WTC11 (cell line): ENCODE data around the gene RHBDD1. TPM values are rescaled to one million over a fixed set of nuclear protein-coding genes. Genes with fewer than 3 reads are reported as not detected.
A peak's percentile ranks its signal among the peaks of the same experiment; 100 is the strongest.

ENCODE experiments used
- ATAC-seq: fragments of 200-7000 bp; cut with Tn5 transposase; 2 replicates; pipeline ENCODE4 v1.10.0; 2021; ENCODE audit warnings: mild to moderate bottlenecking, moderate library complexity
- CTCF ChIA-PET: fragments of 300-600 bp; sonication (Branson Sonifier 250); formaldehyde crosslinking; loops from one replicate; lab custom pipeline; 2021; ENCODE audit warnings: antibody characterized with exemption; lab: Charles Lee
- POLR2A ChIA-PET: fragments of 350-600 bp; sonication (Branson Sonifier 250); formaldehyde crosslinking; loops from one replicate; lab custom pipeline; 2021; ENCODE audit warnings: antibody characterized with exemption; lab: Charles Lee
- DNase-seq: peaks from one replicate; pipeline ENCODE4 v3.0.0; 2021; ENCODE audit warnings: low spot score
- H3K27ac Mint-ChIP-seq: 2 replicates; pipeline ENCODE4 v1.8.0; 2021; ENCODE audit warnings: mixed read lengths
- H3K27me3 Mint-ChIP-seq: 2 replicates; pipeline ENCODE4 v1.8.0; 2021; ENCODE audit warnings: low read depth, mild to moderate bottlenecking, moderate library complexity, mixed read lengths
- H3K36me3 Mint-ChIP-seq: 2 replicates; pipeline ENCODE4 v1.8.0; 2021; ENCODE audit warnings: mixed read lengths
- H3K4me1 Mint-ChIP-seq: 2 replicates; pipeline ENCODE4 v1.8.0; 2022; ENCODE audit warnings: mixed read lengths
- H3K4me3 Mint-ChIP-seq: 2 replicates; pipeline ENCODE4 v1.8.0; 2021; ENCODE audit warnings: mild to moderate bottlenecking, moderate library complexity, mixed read lengths
- H3K9me3 Mint-ChIP-seq: 2 replicates; pipeline ENCODE4 v1.8.0; 2021; ENCODE audit warnings: mixed read lengths
- ATF2 ChIP-seq: sonication (generic); formaldehyde crosslinking; IDR thresholded peaks from 2 replicates; pipeline ENCODE4 v1.8.1; 2022; ENCODE audit warnings: low read depth, missing genetic modification reagents, borderline replicate concordance
- CREB1 ChIP-seq: sonication (generic); formaldehyde crosslinking; IDR thresholded peaks from 2 replicates; pipeline ENCODE4 v1.8.0; 2023; ENCODE audit warnings: mild to moderate bottlenecking, missing genetic modification reagents
- E2F4 ChIP-seq: sonication (generic); formaldehyde crosslinking; IDR thresholded peaks from 2 replicates; pipeline ENCODE4 v1.8.1; 2022; ENCODE audit warnings: low read depth, mild to moderate bottlenecking, moderate library complexity, missing genetic modification reagents, borderline replicate concordance
- FOXJ3 ChIP-seq: sonication (generic); formaldehyde crosslinking; IDR thresholded peaks from 2 replicates; pipeline ENCODE4 v1.9.0; 2021; ENCODE audit warnings: missing genetic modification reagents, mild to moderate bottlenecking, borderline replicate concordance
- GTF2I ChIP-seq: fragments of 250-450 bp; sonication (Bioruptor Pico); conservative IDR thresholded peaks from 2 replicates; pipeline ENCODE4 v1.4.0; 2021; ENCODE audit warnings: mild to moderate bottlenecking
- HMGXB4 ChIP-seq: sonication (generic); formaldehyde crosslinking; IDR thresholded peaks from 2 replicates; pipeline ENCODE4 v1.8.1; 2023; ENCODE audit warnings: mild to moderate bottlenecking, moderate library complexity, missing genetic modification reagents
- JAZF1 ChIP-seq: fragments of 250-450 bp; sonication (Bioruptor Pico); IDR thresholded peaks from 2 replicates; pipeline ENCODE4 v1.9.0; 2021; ENCODE audit warnings: moderate library complexity, mild to moderate bottlenecking, inconsistent platforms
- MXD4 ChIP-seq: fragments of 250-450 bp; sonication (Bioruptor Pico); IDR thresholded peaks from 2 replicates; pipeline ENCODE4 v1.8.0; 2021; ENCODE audit warnings: mild to moderate bottlenecking, moderate library complexity, borderline replicate concordance
- NFATC4 ChIP-seq: fragments of 250-450 bp; sonication (Bioruptor Pico); IDR thresholded peaks from 2 replicates; pipeline ENCODE4 v1.9.0; 2021; ENCODE audit warnings: mild to moderate bottlenecking
- NFE2L1 ChIP-seq: sonication (generic); formaldehyde crosslinking; IDR thresholded peaks from 2 replicates; pipeline ENCODE4 v1.8.1; 2023; ENCODE audit warnings: missing genetic modification reagents
- NR2C2 ChIP-seq: sonication (generic); formaldehyde crosslinking; IDR thresholded peaks from 2 replicates; pipeline ENCODE4 v1.8.0; 2022; ENCODE audit warnings: mild to moderate bottlenecking, missing genetic modification reagents
- TEAD1 ChIP-seq: sonication (generic); formaldehyde crosslinking; IDR thresholded peaks from 2 replicates; pipeline ENCODE4 v1.8.0; 2022; ENCODE audit warnings: mild to moderate bottlenecking, missing genetic modification reagents
- TEAD4 ChIP-seq: sonication (generic); formaldehyde crosslinking; IDR thresholded peaks from 2 replicates; pipeline ENCODE4 v1.8.0; 2022; ENCODE audit warnings: mild to moderate bottlenecking, missing genetic modification reagents
- TP53 ChIP-seq: sonication (generic); formaldehyde crosslinking; IDR thresholded peaks from 2 replicates; pipeline ENCODE4 v1.8.1; 2023; ENCODE audit warnings: mild to moderate bottlenecking, missing genetic modification reagents
- USF1 ChIP-seq: sonication (generic); formaldehyde crosslinking; IDR thresholded peaks from 2 replicates; pipeline ENCODE4 v1.8.0; 2022; ENCODE audit warnings: mild to moderate bottlenecking, missing genetic modification reagents
- ZNF232 ChIP-seq: sonication (generic); formaldehyde crosslinking; IDR thresholded peaks from 2 replicates; pipeline ENCODE4 v1.8.0; 2022; ENCODE audit warnings: mild to moderate bottlenecking, missing genetic modification reagents
- ZNF416 ChIP-seq: fragments of 250-450 bp; sonication (Bioruptor Pico); IDR thresholded peaks from 2 replicates; pipeline ENCODE4 v1.9.0; 2021; ENCODE audit warnings: mild to moderate bottlenecking, inconsistent platforms
- total RNA-seq: library from RNA; stranded (reverse); gene quantifications from 3 replicates; pipeline ENCODE4 v1.2.3, GENCODE V29; 2021
- TF ChIP-seq, protein P1 (sequence below): sonication (generic); formaldehyde crosslinking; IDR thresholded peaks from 2 replicates; pipeline ENCODE4 v1.8.0; 2022; ENCODE audit warnings: missing genetic modification reagents
- TF ChIP-seq, protein P2 (sequence below): sonication (generic); formaldehyde crosslinking; IDR thresholded peaks from 2 replicates; pipeline ENCODE4 v1.8.0; 2022; ENCODE audit warnings: mild to moderate bottlenecking, missing genetic modification reagents
- TF ChIP-seq, protein P3 (sequence below): sonication (generic); formaldehyde crosslinking; IDR thresholded peaks from 2 replicates; pipeline ENCODE4 v1.8.1; 2023; ENCODE audit warnings: mild to moderate bottlenecking, missing genetic modification reagents, borderline replicate concordance

Gene RHBDD1
- total RNA-seq, 1 experiment from 2014 or later = 25.7 TPM

- Mint-ChIP-seq H3K4me1 (peaks cover 72% of the 10 kb centered on the region), H3K27me3 (no peaks in the 10 kb centered on the region), H3K4me3 (peak overlapping the region; percentile 75), H3K9me3 (no peaks in the 10 kb centered on the region), H3K36me3 (peaks cover 16% of the 10 kb centered on the region), H3K27ac (no peak overlapping the region)
- POLR2A ChIA-PET = interaction anchor here (0.6 kb wide), 1 partner anchor 111 kb away, joined by 4 read pairs; no protein-coding TSS in a partner anchor
- CTCF ChIA-PET = no interaction called here
- no peak for DNase-seq
- TF ChIP-seq FOXJ3 (CRISPR knock-in tag) = no peak
- TF ChIP-seq, all 79 proteins: peak for 0
- no peak for ATAC-seq
Measured at GRCh38 chr2:226794196-226794661, 41.6 kb upstream of the RHBDD1 start.

- POLR2A ChIA-PET = interaction anchor here (0.6 kb wide), 1 partner anchor 112 kb away, joined by 4 read pairs; no protein-coding TSS in a partner anchor
- Mint-ChIP-seq H3K27ac (peak overlapping the region; percentile 72), H3K4me1 (peaks cover 66% of the 10 kb centered on the region), H3K36me3 (peaks cover 16% of the 10 kb centered on the region), H3K4me3 (peak overlapping the region; percentile 75), H3K27me3 (no peaks in the 10 kb centered on the region), H3K9me3 (no peaks in the 10 kb centered on the region)
- DNase-seq (no peak), ATAC-seq (no peak)
- CTCF ChIA-PET = interaction anchor here (0.8 to 1.5 kb wide), 2 partner anchors 40 to 1126 kb away, joined by 3 to 5 read pairs; no protein-coding TSS in a partner anchor
- TF ChIP-seq MXD4 = no peak
- TF ChIP-seq, protein P1, sequence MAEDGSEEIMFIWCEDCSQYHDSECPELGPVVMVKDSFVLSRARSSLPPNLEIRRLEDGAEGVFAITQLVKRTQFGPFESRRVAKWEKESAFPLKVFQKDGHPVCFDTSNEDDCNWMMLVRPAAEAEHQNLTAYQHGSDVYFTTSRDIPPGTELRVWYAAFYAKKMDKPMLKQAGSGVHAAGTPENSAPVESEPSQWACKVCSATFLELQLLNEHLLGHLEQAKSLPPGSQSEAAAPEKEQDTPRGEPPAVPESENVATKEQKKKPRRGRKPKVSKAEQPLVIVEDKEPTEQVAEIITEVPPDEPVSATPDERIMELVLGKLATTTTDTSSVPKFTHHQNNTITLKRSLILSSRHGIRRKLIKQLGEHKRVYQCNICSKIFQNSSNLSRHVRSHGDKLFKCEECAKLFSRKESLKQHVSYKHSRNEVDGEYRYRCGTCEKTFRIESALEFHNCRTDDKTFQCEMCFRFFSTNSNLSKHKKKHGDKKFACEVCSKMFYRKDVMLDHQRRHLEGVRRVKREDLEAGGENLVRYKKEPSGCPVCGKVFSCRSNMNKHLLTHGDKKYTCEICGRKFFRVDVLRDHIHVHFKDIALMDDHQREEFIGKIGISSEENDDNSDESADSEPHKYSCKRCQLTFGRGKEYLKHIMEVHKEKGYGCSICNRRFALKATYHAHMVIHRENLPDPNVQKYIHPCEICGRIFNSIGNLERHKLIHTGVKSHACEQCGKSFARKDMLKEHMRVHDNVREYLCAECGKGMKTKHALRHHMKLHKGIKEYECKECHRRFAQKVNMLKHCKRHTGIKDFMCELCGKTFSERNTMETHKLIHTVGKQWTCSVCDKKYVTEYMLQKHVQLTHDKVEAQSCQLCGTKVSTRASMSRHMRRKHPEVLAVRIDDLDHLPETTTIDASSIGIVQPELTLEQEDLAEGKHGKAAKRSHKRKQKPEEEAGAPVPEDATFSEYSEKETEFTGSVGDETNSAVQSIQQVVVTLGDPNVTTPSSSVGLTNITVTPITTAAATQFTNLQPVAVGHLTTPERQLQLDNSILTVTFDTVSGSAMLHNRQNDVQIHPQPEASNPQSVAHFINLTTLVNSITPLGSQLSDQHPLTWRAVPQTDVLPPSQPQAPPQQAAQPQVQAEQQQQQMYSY (CRISPR knock-in tag) = no peak
- TF ChIP-seq JAZF1 = no peak
- no peak for TF ChIP-seq NR2C2 (CRISPR knock-in tag)
- TF ChIP-seq ZNF416 (CRISPR knock-in tag) = no peak
- TF ChIP-seq TEAD4 (CRISPR knock-in tag) = no peak
- no peak for TF ChIP-seq ZNF232 (CRISPR knock-in tag)
- TF ChIP-seq TEAD1 (CRISPR knock-in tag) = no peak
- TF ChIP-seq E2F4 (CRISPR knock-in tag) = no peak
- TF ChIP-seq, protein P2, sequence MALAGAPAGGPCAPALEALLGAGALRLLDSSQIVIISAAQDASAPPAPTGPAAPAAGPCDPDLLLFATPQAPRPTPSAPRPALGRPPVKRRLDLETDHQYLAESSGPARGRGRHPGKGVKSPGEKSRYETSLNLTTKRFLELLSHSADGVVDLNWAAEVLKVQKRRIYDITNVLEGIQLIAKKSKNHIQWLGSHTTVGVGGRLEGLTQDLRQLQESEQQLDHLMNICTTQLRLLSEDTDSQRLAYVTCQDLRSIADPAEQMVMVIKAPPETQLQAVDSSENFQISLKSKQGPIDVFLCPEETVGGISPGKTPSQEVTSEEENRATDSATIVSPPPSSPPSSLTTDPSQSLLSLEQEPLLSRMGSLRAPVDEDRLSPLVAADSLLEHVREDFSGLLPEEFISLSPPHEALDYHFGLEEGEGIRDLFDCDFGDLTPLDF = no peak
- no peak for TF ChIP-seq NFE2L1 (CRISPR knock-in tag)
- TF ChIP-seq ATF2 (CRISPR knock-in tag) = no peak
- TF ChIP-seq NFATC4 = no peak
- TF ChIP-seq, protein P3, sequence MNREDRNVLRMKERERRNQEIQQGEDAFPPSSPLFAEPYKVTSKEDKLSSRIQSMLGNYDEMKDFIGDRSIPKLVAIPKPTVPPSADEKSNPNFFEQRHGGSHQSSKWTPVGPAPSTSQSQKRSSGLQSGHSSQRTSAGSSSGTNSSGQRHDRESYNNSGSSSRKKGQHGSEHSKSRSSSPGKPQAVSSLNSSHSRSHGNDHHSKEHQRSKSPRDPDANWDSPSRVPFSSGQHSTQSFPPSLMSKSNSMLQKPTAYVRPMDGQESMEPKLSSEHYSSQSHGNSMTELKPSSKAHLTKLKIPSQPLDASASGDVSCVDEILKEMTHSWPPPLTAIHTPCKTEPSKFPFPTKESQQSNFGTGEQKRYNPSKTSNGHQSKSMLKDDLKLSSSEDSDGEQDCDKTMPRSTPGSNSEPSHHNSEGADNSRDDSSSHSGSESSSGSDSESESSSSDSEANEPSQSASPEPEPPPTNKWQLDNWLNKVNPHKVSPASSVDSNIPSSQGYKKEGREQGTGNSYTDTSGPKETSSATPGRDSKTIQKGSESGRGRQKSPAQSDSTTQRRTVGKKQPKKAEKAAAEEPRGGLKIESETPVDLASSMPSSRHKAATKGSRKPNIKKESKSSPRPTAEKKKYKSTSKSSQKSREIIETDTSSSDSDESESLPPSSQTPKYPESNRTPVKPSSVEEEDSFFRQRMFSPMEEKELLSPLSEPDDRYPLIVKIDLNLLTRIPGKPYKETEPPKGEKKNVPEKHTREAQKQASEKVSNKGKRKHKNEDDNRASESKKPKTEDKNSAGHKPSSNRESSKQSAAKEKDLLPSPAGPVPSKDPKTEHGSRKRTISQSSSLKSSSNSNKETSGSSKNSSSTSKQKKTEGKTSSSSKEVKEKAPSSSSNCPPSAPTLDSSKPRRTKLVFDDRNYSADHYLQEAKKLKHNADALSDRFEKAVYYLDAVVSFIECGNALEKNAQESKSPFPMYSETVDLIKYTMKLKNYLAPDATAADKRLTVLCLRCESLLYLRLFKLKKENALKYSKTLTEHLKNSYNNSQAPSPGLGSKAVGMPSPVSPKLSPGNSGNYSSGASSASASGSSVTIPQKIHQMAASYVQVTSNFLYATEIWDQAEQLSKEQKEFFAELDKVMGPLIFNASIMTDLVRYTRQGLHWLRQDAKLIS (CRISPR knock-in tag) = no peak
- no peak for TF ChIP-seq USF1 (CRISPR knock-in tag)
- TF ChIP-seq CREB1 = no peak
- TF ChIP-seq TP53 (CRISPR knock-in tag) = no peak
- TF ChIP-seq GTF2I (CRISPR knock-in tag) = no peak
- no peak for TF ChIP-seq HMGXB4 (CRISPR knock-in tag)
Measured at GRCh38 chr2:226794751-226795171, 41.1 kb upstream of the RHBDD1 start.
